ENCODE results near the gene BRAT1. TPM values are rescaled to one million over a fixed set of nuclear protein-coding genes. Genes with fewer than 3 reads are reported as not detected.
A peak's percentile ranks its signal among the peaks of the same experiment; 100 is the strongest.

BRAT1 gene
- total and polyA plus RNA-seq, 4 experiments from 2014 or later = 24.2 to 42.4 (median 39.2) TPM

DNA sequence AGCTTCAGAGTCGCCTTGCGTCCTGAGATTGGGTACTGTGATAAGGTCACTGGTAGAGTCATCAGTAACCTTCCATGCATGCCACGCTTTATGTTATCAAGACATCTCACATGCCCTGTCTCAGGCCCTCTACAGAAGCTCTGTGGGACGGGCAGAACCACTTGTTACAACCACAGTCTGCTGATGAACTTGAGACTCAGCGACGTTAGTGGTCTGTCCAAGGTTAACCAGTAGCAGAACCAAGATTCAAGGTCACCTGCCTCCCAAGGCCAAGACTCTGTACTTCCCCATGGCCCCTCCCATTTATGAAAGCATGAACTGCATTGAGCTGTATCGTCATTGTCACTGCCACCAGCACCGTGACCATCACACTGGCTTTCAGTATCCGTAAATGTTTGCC, 18.4 kb upstream of the BRAT1 start:
- Mint-ChIP-seq H3K4me1 (peaks cover 0 to 1% (median under 1%) of the 10 kb centered on the region in 4 donors), H3K36me3 (peaks cover 11% of the 10 kb centered on the region in 2 donors), H3K27ac (peak overlapping the region in 1 of 7 donors; percentile 64), H3K4me3 (no peak overlapping the region), H3K9me3 (no peaks in the 10 kb centered on the region), H3K27me3 (no peaks in the 10 kb centered on the region)
- ChIA-PET POLR2A (ENCODE audit: partially characterized antibody) (no interaction called here), CTCF (ENCODE audit: partially characterized antibody) (no interaction called here)
- Histone ChIP-seq H3K9me3 (ENCODE audit: control insufficient read depth in 1 of 2, low read length in 2 of 2) (no peaks in the 10 kb centered on the region), H3K4me3 (ENCODE audit: low read length in 2 of 2) (no peak overlapping the region), H3K27me3 (ENCODE audit: insufficient read depth, low read length) (no peaks in the 10 kb centered on the region), H3K27ac (ENCODE audit: low read depth, low read length) (no peak overlapping the region), H3K4me1 (ENCODE audit: insufficient read depth, low read length) (no peaks in the 10 kb centered on the region), H3K36me3 (ENCODE audit: insufficient read depth, low read length) (no peaks in the 10 kb centered on the region)
- intact Hi-C loops (cut with micrococcal nuclease) = no loop called here
- DNase-seq = no peak

GRCh38 chr7:2572101-2572842, 16.9 kb upstream of the BRAT1 start:
- no peaks in the 10 kb centered on the region for H3K36me3 ChIP-seq (ENCODE audit: insufficient read depth, low read length)
- peaks cover 0 to 4% (median 2%) of the 10 kb centered on the region in 4 donors for H3K4me1 Mint-ChIP-seq
- DNase-seq = no peak
- H3K4me3 Mint-ChIP-seq = no peak overlapping the region
- H3K27me3 Mint-ChIP-seq = no peaks in the 10 kb centered on the region
- no peak overlapping the region for H3K27ac Mint-ChIP-seq
- H3K27ac ChIP-seq (ENCODE audit: low read depth, low read length) = no peak overlapping the region
- no peaks in the 10 kb centered on the region for H3K27me3 ChIP-seq (ENCODE audit: insufficient read depth, low read length)
- POLR2A ChIA-PET (ENCODE audit: partially characterized antibody) = no interaction called here
- CTCF ChIA-PET (ENCODE audit: partially characterized antibody) = interaction anchor here (1.1 kb wide), 1 partner anchor 104 kb away, joined by 3 read pairs; no protein-coding TSS in a partner anchor
- no peak overlapping the region for H3K4me3 ChIP-seq (ENCODE audit: low read length in 2 of 2)
- intact Hi-C loops (cut with micrococcal nuclease) = no loop called here
- H3K36me3 Mint-ChIP-seq = peaks cover 11% of the 10 kb centered on the region in 2 donors
- H3K4me1 ChIP-seq (ENCODE audit: insufficient read depth, low read length) = peaks cover 3% of the 10 kb centered on the region
- no peaks in the 10 kb centered on the region for H3K9me3 ChIP-seq (ENCODE audit: control insufficient read depth in 1 of 2, low read length in 2 of 2)
- H3K9me3 Mint-ChIP-seq = no peaks in the 10 kb centered on the region

- Mint-ChIP-seq H3K36me3 (peaks cover 11% of the 10 kb centered on the region in 2 donors), H3K4me1 (peaks cover 4 to 11% (median 9%) of the 10 kb centered on the region in 4 donors), H3K27me3 (no peaks in the 10 kb centered on the region), H3K9me3 (no peaks in the 10 kb centered on the region), H3K4me3 (no peak overlapping the region), H3K27ac (no peak overlapping the region)
- Histone ChIP-seq H3K4me1 (ENCODE audit: insufficient read depth, low read length) (peaks cover 7% of the 10 kb centered on the region), H3K9me3 (ENCODE audit: control insufficient read depth in 1 of 2, low read length in 2 of 2) (no peaks in the 10 kb centered on the region), H3K27me3 (ENCODE audit: insufficient read depth, low read length) (no peaks in the 10 kb centered on the region), H3K36me3 (ENCODE audit: insufficient read depth, low read length) (no peaks in the 10 kb centered on the region), H3K4me3 (ENCODE audit: low read length in 2 of 2) (no peak overlapping the region), H3K27ac (ENCODE audit: low read depth, low read length) (no peak overlapping the region)
- ChIA-PET CTCF (ENCODE audit: partially characterized antibody) (no interaction called here), POLR2A (ENCODE audit: partially characterized antibody) (no interaction called here)
- intact Hi-C loops (cut with micrococcal nuclease) = no loop called here
- DNase-seq = no peak
Observed at GRCh38 chr7:2571409-2571808, 16.1 kb upstream of the BRAT1 start.

GRCh38 chr7:2570021-2570420, 14.7 kb upstream of the BRAT1 start:
- ChIA-PET CTCF (ENCODE audit: partially characterized antibody) (no interaction called here), POLR2A (ENCODE audit: partially characterized antibody) (no interaction called here)
- H3K4me3 ChIP-seq (ENCODE audit: low read length in 2 of 2) = no peak overlapping the region
- peak overlapping the region in 1 of 8 donors; percentile 36 for H3K4me3 Mint-ChIP-seq
- H3K4me1 ChIP-seq (ENCODE audit: insufficient read depth, low read length) = peaks cover 7% of the 10 kb centered on the region
- H3K27ac ChIP-seq (ENCODE audit: low read depth, low read length) = no peak overlapping the region
- H3K4me1 Mint-ChIP-seq = peaks cover 7 to 11% (median 10%) of the 10 kb centered on the region in 4 donors
- no peaks in the 10 kb centered on the region for H3K9me3 Mint-ChIP-seq
- no peaks in the 10 kb centered on the region for H3K27me3 ChIP-seq (ENCODE audit: insufficient read depth, low read length)
- H3K9me3 ChIP-seq (ENCODE audit: control insufficient read depth in 1 of 2, low read length in 2 of 2) = no peaks in the 10 kb centered on the region
- no peak overlapping the region for H3K27ac Mint-ChIP-seq
- peaks cover 10 to 14% of the 10 kb centered on the region in 2 donors for H3K36me3 Mint-ChIP-seq
- DNase-seq = no peak
- H3K36me3 ChIP-seq (ENCODE audit: insufficient read depth, low read length) = no peaks in the 10 kb centered on the region
- H3K27me3 Mint-ChIP-seq = no peaks in the 10 kb centered on the region
- intact Hi-C loops (cut with micrococcal nuclease) = no loop called here

- Histone ChIP-seq H3K36me3 (ENCODE audit: insufficient read depth, low read length) (no peaks in the 10 kb centered on the region), H3K27ac (ENCODE audit: low read depth, low read length) (no peak overlapping the region), H3K9me3 (ENCODE audit: control insufficient read depth in 1 of 2, low read length in 2 of 2) (no peaks in the 10 kb centered on the region), H3K4me1 (ENCODE audit: insufficient read depth, low read length) (peaks cover 7% of the 10 kb centered on the region), H3K27me3 (ENCODE audit: insufficient read depth, low read length) (no peaks in the 10 kb centered on the region), H3K4me3 (ENCODE audit: low read length in 2 of 2) (no peak overlapping the region)
- POLR2A ChIA-PET (ENCODE audit: partially characterized antibody) = no interaction called here
- no peak for DNase-seq
- Mint-ChIP-seq H3K36me3 (peaks cover 8 to 9% of the 10 kb centered on the region in 2 donors), H3K27ac (no peak overlapping the region), H3K9me3 (no peaks in the 10 kb centered on the region), H3K4me3 (no peak overlapping the region), H3K4me1 (peaks cover 9 to 15% (median 11%) of the 10 kb centered on the region in 4 donors), H3K27me3 (no peaks in the 10 kb centered on the region)
- intact Hi-C loops (cut with micrococcal nuclease) = no loop called here
- CTCF ChIA-PET (ENCODE audit: partially characterized antibody) = no interaction called here
Observed at GRCh38 chr7:2569421-2569820, 14.1 kb upstream of the BRAT1 start.

DNA sequence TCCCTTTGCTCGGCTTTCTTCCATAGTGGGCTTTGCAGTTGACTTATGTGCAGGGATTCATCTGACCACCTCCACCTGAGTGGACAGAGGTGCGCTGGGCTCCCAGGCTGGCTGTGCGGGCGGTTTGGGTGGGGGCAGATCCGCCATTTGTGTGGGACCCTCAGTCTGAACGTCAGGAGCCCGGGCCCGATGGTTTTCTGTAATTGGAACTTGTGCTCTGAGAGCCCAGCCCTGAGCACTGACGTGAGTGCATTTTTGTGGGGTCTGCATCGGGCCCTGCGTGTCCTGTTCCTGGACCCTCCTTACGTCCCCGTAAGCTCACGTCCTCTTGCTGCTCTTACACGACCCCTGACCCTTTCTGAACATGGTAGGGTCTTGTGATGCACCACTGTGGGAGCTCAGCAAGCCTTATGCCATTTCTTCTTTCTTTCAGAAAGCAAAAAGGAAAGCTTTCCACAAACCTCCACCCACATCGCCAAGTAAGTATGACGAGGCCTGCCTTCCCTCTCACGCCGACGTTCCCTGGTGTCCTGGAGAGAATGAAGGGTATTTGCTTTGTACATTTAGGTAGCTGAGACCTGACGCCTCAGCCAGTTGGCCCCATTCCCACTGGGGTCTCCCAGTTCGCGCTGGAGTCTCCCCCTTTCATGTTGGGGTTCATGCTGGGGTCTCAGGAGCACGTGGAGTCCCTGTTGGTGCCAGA, 13.3 kb upstream of the BRAT1 start:
- Mint-ChIP-seq H3K9me3 (no peaks in the 10 kb centered on the region), H3K4me1 (peaks cover 8 to 15% (median 10%) of the 10 kb centered on the region in 4 donors), H3K27ac (no peak overlapping the region), H3K4me3 (no peak overlapping the region), H3K27me3 (no peaks in the 10 kb centered on the region), H3K36me3 (peaks cover 3 to 8% of the 10 kb centered on the region in 2 donors)
- POLR2A ChIA-PET (ENCODE audit: partially characterized antibody) = no interaction called here
- CTCF ChIA-PET (ENCODE audit: partially characterized antibody) = interaction anchor here (1.0 to 2.1 kb wide), 2 partner anchors 90 to 100 kb away, joined by 3 to 8 read pairs; no protein-coding TSS in a partner anchor
- Histone ChIP-seq H3K4me3 (ENCODE audit: low read length in 2 of 2) (no peak overlapping the region), H3K27me3 (ENCODE audit: insufficient read depth, low read length) (no peaks in the 10 kb centered on the region), H3K36me3 (ENCODE audit: insufficient read depth, low read length) (no peaks in the 10 kb centered on the region), H3K27ac (ENCODE audit: low read depth, low read length) (no peak overlapping the region), H3K9me3 (ENCODE audit: control insufficient read depth in 1 of 2, low read length in 2 of 2) (no peaks in the 10 kb centered on the region), H3K4me1 (ENCODE audit: insufficient read depth, low read length) (peaks cover 7% of the 10 kb centered on the region)
- intact Hi-C loops (cut with micrococcal nuclease) = no loop called here
- no peak for DNase-seq

GRCh38 chr7:2567679-2568278, 12.5 kb upstream of the BRAT1 start:
- Mint-ChIP-seq H3K9me3 (no peaks in the 10 kb centered on the region), H3K27ac (no peak overlapping the region), H3K4me3 (no peak overlapping the region), H3K27me3 (no peaks in the 10 kb centered on the region), H3K4me1 (peaks cover 8 to 15% (median 10%) of the 10 kb centered on the region in 4 donors), H3K36me3 (peaks cover 2 to 3% of the 10 kb centered on the region in 2 donors)
- H3K27ac ChIP-seq (ENCODE audit: low read depth, low read length) = no peak overlapping the region
- ChIA-PET POLR2A (ENCODE audit: partially characterized antibody) (interaction anchor here (0.8 to 1.5 kb wide), 3 partner anchors 45 to 59 kb away, joined by 3 read pairs; no protein-coding TSS in a partner anchor), CTCF (ENCODE audit: partially characterized antibody) (interaction anchor here (1.0 to 2.5 kb wide), 3 partner anchors 89 to 141 kb away, joined by 3 to 11 read pairs (median 8); no protein-coding TSS in a partner anchor)
- H3K4me1 ChIP-seq (ENCODE audit: insufficient read depth, low read length) = peaks cover 7% of the 10 kb centered on the region
- no peak overlapping the region for H3K4me3 ChIP-seq (ENCODE audit: low read length in 2 of 2)
- intact Hi-C loops (cut with micrococcal nuclease) = no loop called here
- no peaks in the 10 kb centered on the region for H3K9me3 ChIP-seq (ENCODE audit: control insufficient read depth in 1 of 2, low read length in 2 of 2)
- H3K27me3 ChIP-seq (ENCODE audit: insufficient read depth, low read length) = no peaks in the 10 kb centered on the region
- DNase-seq = no peak
- no peaks in the 10 kb centered on the region for H3K36me3 ChIP-seq (ENCODE audit: insufficient read depth, low read length)

Data from CD4-positive, alpha-beta memory T cell (primary cell).